Sciatic nerve (tissue), 2 donors: ENCODE measurements around the gene TSPAN9. TPM values are rescaled to one million over a fixed set of nuclear protein-coding genes. Genes with fewer than 3 reads are reported as not detected.
A peak's percentile ranks its signal among the peaks of the same experiment; 100 is the strongest.

Source experiments
- ATAC-seq: fragments of 200-7000 bp; cut with Tn5 transposase; one replicate; pipeline ENCODE4 v1.9.1; 2020; ENCODE audit warnings: mild to moderate bottlenecking, moderate library complexity
- DNase-seq: peaks from one replicate; pipeline ENCODE4 v3.0.0-alpha.2; 2020; ENCODE audit warnings: low spot score
- intact Hi-C: fragments of 100-400 bp; cut with DNase I; formaldehyde crosslinking; loops from one replicate; pipeline ENCODE4 v1.14.2; 2022
- total RNA-seq: library from RNA; stranded (reverse); fragmentation: NEBNext Ultra II Directional; extraction: Animal tissue kit (Norgen Biotek cat#: 25700); gene quantifications from one replicate; pipeline ENCODE4 v1.2.1, GENCODE V29; 2021
- donor health status: DM: no; HTN: no; CAD: no.
- donor health status: DM: no; HTN: no; CAD: no.

Gene TSPAN9
- total RNA-seq, 1 donor from 2014 or later: 37.5 TPM

- ATAC-seq: no peak
Observed at GRCh38 chr12:3242199-3242863, 165.2 kb downstream of the TSPAN9 start.

GRCh38 chr12:3243376-3244084 lies 166.4 kb downstream of the TSPAN9 start:
- no peak for DNase-seq
- intact Hi-C loops: no loop called here
- no peak for ATAC-seq

More at GRCh38 chr12:3242199-3242863, 165.2 kb downstream of the TSPAN9 start:
- no peak for DNase-seq
- intact Hi-C loops: no loop called here

GRCh38 chr12:3244219-3244750 lies 167.1 kb downstream of the TSPAN9 start:
- DNase-seq: no peak
- intact Hi-C loops: no loop called here
- no peak for ATAC-seq

- DNase-seq: no peak
- intact Hi-C loops: no loop called here
- ATAC-seq: no peak
Observed at GRCh38 chr12:3246253-3246652, 169.1 kb downstream of the TSPAN9 start.

- DNase-seq (no peak), ATAC-seq (no peak)
- intact Hi-C loops: no loop called here
Observed at GRCh38 chr12:3247077-3247476, 169.9 kb downstream of the TSPAN9 start.

GRCh38 chr12:3247629-3248161 lies 170.5 kb downstream of the TSPAN9 start:
- ATAC-seq (no peak), DNase-seq (no peak)
- intact Hi-C loops: no loop called here

GRCh38 chr12:3249081-3249800 lies 172.1 kb downstream of the TSPAN9 start:
- intact Hi-C loops: no loop called here
- DNase-seq: no peak
- ATAC-seq: no peak

- ATAC-seq (no peak), DNase-seq (no peak)
- intact Hi-C loops: no loop called here
Observed at GRCh38 chr12:3250034-3250433, 172.9 kb downstream of the TSPAN9 start.

GRCh38 chr12:3250576-3250975 lies 173.4 kb downstream of the TSPAN9 start:
- intact Hi-C loops: no loop called here
- ATAC-seq (no peak), DNase-seq (no peak)

GRCh38 chr12:3251067-3251466 lies 173.9 kb downstream of the TSPAN9 start:
- intact Hi-C loops: no loop called here
- DNase-seq (no peak), ATAC-seq (no peak)

- ATAC-seq (no peak), DNase-seq (no peak)
- intact Hi-C loops: no loop called here
Observed at GRCh38 chr12:3251691-3252090, 174.5 kb downstream of the TSPAN9 start.

GRCh38 chr12:3252450-3252891 lies 175.3 kb downstream of the TSPAN9 start:
- intact Hi-C loops: no loop called here
- ATAC-seq: peak; percentile 96
- DNase-seq: peak; percentile 89

- intact Hi-C loops: no loop called here
- DNase-seq (no peak), ATAC-seq (no peak)
Observed at GRCh38 chr12:3253682-3254275, 176.6 kb downstream of the TSPAN9 start.

GRCh38 chr12:3255057-3255456 lies 177.9 kb downstream of the TSPAN9 start:
- ATAC-seq (no peak), DNase-seq (no peak)
- intact Hi-C loops: no loop called here

GRCh38 chr12:3256103-3256631 lies 179.0 kb downstream of the TSPAN9 start:
- ATAC-seq (no peak), DNase-seq (no peak)
- intact Hi-C loops: no loop called here

GRCh38 chr12:3257411-3257810 lies 180.2 kb downstream of the TSPAN9 start:
- ATAC-seq: no peak
- intact Hi-C loops: no loop called here
- DNase-seq: no peak

GRCh38 chr12:3259973-3260372 lies 182.8 kb downstream of the TSPAN9 start:
- no peak for DNase-seq
- ATAC-seq: no peak
- intact Hi-C loops: no loop called here

- intact Hi-C loops: no loop called here
- DNase-seq (no peak), ATAC-seq (peak; percentile 71)
Observed at GRCh38 chr12:3261782-3262359, 184.7 kb downstream of the TSPAN9 start.

GRCh38 chr12:3262470-3262869 lies 185.3 kb downstream of the TSPAN9 start:
- intact Hi-C loops: no loop called here
- ATAC-seq (no peak), DNase-seq (no peak)
